ENCODE measurements around the gene CKLF. TPM values are rescaled to one million over a fixed set of nuclear protein-coding genes. Genes with fewer than 3 reads are reported as not detected.
A peak's percentile ranks its signal among the peaks of the same experiment; 100 is the strongest.
"Not testable (repeated sequence)": the region's sequence is repeated elsewhere in the genome, so short reads cannot be mapped to it uniquely, and the experiment has no call there.

Gene CKLF
- total and polyA plus RNA-seq, 2 donors from 2014 or later: 28.7 to 42.4 TPM

DNA sequence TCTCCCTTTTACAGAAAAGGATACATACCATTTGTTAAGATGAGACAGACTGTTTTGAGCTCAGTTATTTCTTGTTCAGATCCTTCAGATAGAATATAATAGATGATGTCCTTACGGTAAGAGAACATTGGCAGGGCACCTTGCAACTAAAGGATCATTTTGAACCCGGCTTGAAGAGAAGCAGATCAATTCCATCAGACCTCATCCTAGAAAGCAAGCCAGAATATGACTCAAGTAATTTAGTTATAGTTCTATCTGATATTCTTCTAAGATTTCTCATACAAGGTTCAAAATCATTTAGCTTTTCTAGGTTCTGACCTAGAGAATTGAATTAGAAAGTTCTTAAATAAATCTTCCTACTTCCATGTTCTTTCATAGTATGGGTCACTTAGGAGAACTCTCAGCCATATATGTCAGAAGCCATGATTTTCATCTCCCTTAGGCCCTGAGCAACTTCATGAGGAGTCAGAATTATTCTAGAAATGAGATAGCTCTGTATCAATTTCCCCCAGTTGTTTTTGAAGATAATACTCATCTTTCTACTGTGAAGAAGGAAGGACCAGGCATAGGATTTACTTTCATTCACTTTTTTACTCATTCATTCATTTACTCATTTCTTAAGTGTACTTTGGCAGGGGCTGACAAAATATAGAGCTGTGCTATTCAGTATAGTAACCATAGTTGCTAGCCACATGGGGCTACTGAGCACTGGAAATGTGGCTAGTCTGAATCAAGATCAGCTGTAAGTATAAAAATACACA is 11.4 kb downstream of the CKLF start:
- H3K4me3 ChIP-seq (ENCODE audit: low read length in 3 of 3): no peak overlapping the region
- intact Hi-C loops (cut with DNase I): no loop called here
- FAIRE-seq: no peak
- H3K9me3 ChIP-seq (ENCODE audit: control insufficient read depth in 2 of 3, insufficient read depth in 1 of 3, low read length in 3 of 3): no peaks in the 10 kb centered on the region
- no peak for DNase-seq
- H3K27me3 ChIP-seq (ENCODE audit: control insufficient read depth, insufficient read depth, low read length): no peaks in the 10 kb centered on the region
- no peaks in the 10 kb centered on the region for H3K4me1 ChIP-seq (ENCODE audit: control insufficient read depth in 2 of 3, insufficient read depth in 2 of 3, low read depth in 1 of 3, low read length in 3 of 3)
- TF ChIP-seq, protein P1, sequence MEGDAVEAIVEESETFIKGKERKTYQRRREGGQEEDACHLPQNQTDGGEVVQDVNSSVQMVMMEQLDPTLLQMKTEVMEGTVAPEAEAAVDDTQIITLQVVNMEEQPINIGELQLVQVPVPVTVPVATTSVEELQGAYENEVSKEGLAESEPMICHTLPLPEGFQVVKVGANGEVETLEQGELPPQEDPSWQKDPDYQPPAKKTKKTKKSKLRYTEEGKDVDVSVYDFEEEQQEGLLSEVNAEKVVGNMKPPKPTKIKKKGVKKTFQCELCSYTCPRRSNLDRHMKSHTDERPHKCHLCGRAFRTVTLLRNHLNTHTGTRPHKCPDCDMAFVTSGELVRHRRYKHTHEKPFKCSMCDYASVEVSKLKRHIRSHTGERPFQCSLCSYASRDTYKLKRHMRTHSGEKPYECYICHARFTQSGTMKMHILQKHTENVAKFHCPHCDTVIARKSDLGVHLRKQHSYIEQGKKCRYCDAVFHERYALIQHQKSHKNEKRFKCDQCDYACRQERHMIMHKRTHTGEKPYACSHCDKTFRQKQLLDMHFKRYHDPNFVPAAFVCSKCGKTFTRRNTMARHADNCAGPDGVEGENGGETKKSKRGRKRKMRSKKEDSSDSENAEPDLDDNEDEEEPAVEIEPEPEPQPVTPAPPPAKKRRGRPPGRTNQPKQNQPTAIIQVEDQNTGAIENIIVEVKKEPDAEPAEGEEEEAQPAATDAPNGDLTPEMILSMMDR (IDR thresholded peaks at IDR 0.05; ENCODE audit: borderline replicate concordance, extremely low read depth, insufficient read depth): no peak
- H3K36me3 ChIP-seq (ENCODE audit: control insufficient read depth in 2 of 3, insufficient read depth in 3 of 3, low read length in 3 of 3): peaks cover 3 to 9% (median 3%) of the 10 kb centered on the region in 3 donors
- H3K27ac ChIP-seq (ENCODE audit: low read depth in 2 of 2, low read length in 2 of 2): no peak overlapping the region
- no peak overlapping the region for H3K9ac ChIP-seq (ENCODE audit: low read length in 3 of 3)

DNA sequence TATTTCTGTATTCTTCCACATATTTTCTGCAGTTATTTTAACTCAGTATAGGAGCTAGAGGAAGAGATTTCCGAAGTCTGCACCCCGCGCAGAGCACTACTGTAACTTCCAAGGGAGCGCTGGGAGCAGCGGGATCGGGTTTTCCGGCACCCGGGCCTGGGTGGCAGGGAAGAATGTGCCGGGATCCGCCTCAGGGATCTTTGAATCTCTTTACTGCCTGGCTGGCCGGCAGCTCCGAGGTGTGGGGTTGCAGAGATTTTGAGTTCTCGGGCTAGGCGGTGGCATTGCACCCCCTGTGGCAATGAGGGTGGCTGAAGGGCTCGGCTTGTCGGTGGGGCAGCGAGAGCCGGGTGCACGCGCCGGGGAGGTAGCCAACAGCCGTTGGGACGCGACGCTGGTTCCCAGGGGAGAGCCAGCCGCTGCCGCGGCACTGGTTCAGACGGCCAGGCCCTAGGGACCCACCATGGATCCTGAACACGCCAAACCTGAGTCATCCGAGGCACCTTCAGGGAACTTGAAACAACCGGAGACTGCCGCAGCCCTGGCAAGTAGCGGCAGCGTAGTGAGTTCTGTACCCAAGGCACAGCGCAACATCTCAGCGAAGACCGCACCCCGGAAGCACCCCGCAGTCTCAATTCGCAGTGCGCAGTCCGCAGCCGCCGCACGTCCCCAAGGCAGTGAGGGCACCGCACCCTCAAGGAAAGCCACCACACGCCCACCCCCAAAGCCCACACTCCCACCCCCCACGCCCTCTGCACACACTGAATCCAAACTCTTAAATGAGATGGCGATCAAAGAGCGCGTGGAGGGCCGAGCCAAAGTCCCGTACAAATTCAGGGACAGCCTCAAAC is 13.9 kb downstream of the CKLF start, which contains the start of gene CMTM1:
Gene CMTM1 (plus strand): TSS at position 389 of the 851 bp plus-strand sequence. CDS start 75 bp downstream, at position 464.
- H3K4me1 ChIP-seq (ENCODE audit: control insufficient read depth in 2 of 3, insufficient read depth in 2 of 3, low read depth in 1 of 3, low read length in 3 of 3): no peaks in the 10 kb centered on the region
- H3K27ac ChIP-seq (ENCODE audit: low read depth in 2 of 2, low read length in 2 of 2): no peak within 1 kb of the TSS
- no peak for FAIRE-seq
- intact Hi-C loops (cut with DNase I): no loop called here
- H3K4me3 ChIP-seq (ENCODE audit: low read length in 3 of 3): no peak within 1 kb of the TSS
- TF ChIP-seq, protein P1 (IDR thresholded peaks at IDR 0.05; ENCODE audit: borderline replicate concordance, extremely low read depth, insufficient read depth): no peak
- no peaks in the 10 kb centered on the region for H3K27me3 ChIP-seq (ENCODE audit: control insufficient read depth, insufficient read depth, low read length)
- peaks cover 0 to 9% (median 3%) of the 10 kb centered on the region in 3 donors for H3K36me3 ChIP-seq (ENCODE audit: control insufficient read depth in 2 of 3, insufficient read depth in 3 of 3, low read length in 3 of 3)
- DNase-seq: peak in 1 of 5 donors; percentile 60
- H3K9me3 ChIP-seq (ENCODE audit: control insufficient read depth in 2 of 3, insufficient read depth in 1 of 3, low read length in 3 of 3): no peaks in the 10 kb centered on the region
- no peak within 1 kb of the TSS for H3K9ac ChIP-seq (ENCODE audit: low read length in 3 of 3)

DNA sequence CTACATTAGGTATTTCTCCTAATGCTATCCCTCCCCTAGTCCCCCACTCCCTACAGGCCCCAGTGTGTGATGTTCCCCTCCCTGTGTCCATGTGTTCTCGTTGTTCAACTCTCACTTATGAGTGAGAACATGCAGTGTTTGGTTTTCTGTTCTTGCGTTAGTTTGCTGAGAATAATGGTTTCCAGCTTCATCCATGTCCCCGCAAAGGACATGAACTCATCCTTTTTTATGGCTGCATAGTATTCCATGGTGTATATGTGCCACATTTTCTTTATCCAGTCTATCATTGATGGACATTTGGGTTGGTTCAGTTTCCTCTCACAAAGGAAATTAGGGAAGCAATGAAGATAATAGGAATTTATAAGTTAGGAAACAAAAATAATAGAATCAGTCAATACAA is 14.9 kb downstream of the CKLF start:
- DNase-seq; H3K9me3 ChIP-seq (ENCODE audit: control insufficient read depth in 2 of 3, insufficient read depth in 1 of 3, low read length in 3 of 3); FAIRE-seq; H3K27ac ChIP-seq (ENCODE audit: low read depth in 2 of 2, low read length in 2 of 2); intact Hi-C loops (cut with DNase I); H3K4me1 ChIP-seq (ENCODE audit: control insufficient read depth in 2 of 3, insufficient read depth in 2 of 3, low read depth in 1 of 3, low read length in 3 of 3); H3K9ac ChIP-seq (ENCODE audit: low read length in 3 of 3); H3K36me3 ChIP-seq (ENCODE audit: control insufficient read depth in 2 of 3, insufficient read depth in 3 of 3, low read length in 3 of 3); H3K27me3 ChIP-seq (ENCODE audit: control insufficient read depth, insufficient read depth, low read length); H3K4me3 ChIP-seq (ENCODE audit: low read length in 3 of 3): not testable (repeated sequence)

DNA sequence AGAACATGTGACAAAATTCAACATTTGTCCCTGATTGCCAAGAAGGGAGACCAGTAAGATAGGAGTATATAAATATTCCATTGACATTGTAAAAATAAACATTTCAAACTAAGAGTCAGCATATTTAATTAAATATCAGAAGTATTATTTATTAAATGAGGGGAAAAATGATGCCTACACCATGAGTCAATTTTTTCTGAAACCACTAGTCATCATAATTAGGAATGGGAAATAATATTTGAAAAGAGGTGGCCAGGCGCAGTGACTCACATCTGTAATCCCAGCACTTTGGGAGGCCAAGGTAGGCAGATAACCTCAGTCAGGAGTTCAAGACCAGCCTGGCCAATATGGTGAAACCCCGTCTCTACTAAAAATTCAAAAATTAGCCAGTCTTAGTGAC is 16.0 kb downstream of the CKLF start:
- Histone ChIP-seq H3K36me3 (ENCODE audit: control insufficient read depth in 2 of 3, insufficient read depth in 3 of 3, low read length in 3 of 3) (peaks cover 0 to 4% (median 3%) of the 10 kb centered on the region in 3 donors), H3K9ac (ENCODE audit: low read length in 3 of 3) (no peak overlapping the region), H3K4me3 (ENCODE audit: low read length in 3 of 3) (no peak overlapping the region), H3K27me3 (ENCODE audit: control insufficient read depth, insufficient read depth, low read length) (no peaks in the 10 kb centered on the region), H3K4me1 (ENCODE audit: control insufficient read depth in 2 of 3, insufficient read depth in 2 of 3, low read depth in 1 of 3, low read length in 3 of 3) (no peaks in the 10 kb centered on the region), H3K9me3 (ENCODE audit: control insufficient read depth in 2 of 3, insufficient read depth in 1 of 3, low read length in 3 of 3) (no peaks in the 10 kb centered on the region), H3K27ac (ENCODE audit: low read depth in 2 of 2, low read length in 2 of 2) (no peak overlapping the region)
- DNase-seq (no peak), FAIRE-seq (no peak)
- TF ChIP-seq, protein P1 (IDR thresholded peaks at IDR 0.05; ENCODE audit: borderline replicate concordance, extremely low read depth, insufficient read depth): no peak
- intact Hi-C loops (cut with DNase I): no loop called here
